Putamen (tissue), 1 donor: Measurements from ENCODE around the gene FBXO8.
"Not testable (repeated sequence)": the region's sequence is repeated elsewhere in the genome, so short reads cannot be mapped to it uniquely, and the experiment has no call there.

Experiments
- DNase-seq: peaks from one replicate; pipeline ENCODE4 v3.0.0-alpha.2; 2016; ENCODE audit warnings: low spot score

FBXO8 gene

GRCh38 chr4:174282836-174283506 lies 496 bp downstream of the FBXO8 start:
- DNase-seq, result peak; percentile 94

DNA sequence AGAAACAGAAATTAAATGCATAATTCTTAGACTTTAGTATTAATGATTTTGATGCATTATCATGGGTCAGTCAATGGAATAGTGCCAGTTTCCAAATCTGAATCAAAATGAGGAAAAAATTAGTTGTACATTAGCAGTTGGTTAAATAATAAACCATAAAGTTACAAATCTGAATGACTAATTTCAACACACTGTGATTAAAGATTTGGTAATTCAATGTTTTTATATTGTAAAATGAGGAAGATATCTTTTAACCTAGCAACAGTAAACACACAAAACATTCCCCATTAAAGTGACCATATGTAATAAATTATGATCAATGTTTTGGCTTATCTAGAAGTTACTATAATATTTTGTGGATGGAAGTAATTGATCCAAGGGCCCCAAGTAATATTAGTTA lies 1.6 kb downstream of the FBXO8 start:
- no peak for DNase-seq

- DNase-seq, result no peak
Measured at GRCh38 chr4:174281182-174281737, 2.2 kb downstream of the FBXO8 start.

- no peak for DNase-seq
Measured at GRCh38 chr4:174279433-174280155, 3.9 kb downstream of the FBXO8 start.

- DNase-seq, result no peak
Measured at GRCh38 chr4:174278467-174278866, 5.0 kb downstream of the FBXO8 start.

DNA sequence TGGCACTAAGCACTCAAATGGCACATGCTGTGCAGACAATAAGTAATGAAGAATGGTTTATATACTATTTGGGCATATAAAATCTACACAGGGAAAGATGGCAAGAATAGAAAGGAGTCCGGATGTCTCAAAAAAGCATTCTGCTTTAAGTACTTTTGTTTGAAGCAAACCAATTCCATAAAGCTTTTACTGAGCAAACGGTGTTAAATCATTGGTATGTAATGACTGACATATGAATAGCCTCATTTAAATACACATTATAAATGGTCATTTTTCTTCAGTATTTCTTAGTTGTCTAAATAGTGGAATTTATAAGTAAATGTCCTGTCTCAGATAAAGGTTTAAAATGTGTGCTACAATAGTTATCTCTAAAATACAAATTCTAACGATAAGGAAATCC lies 6.0 kb downstream of the FBXO8 start:
- no peak for DNase-seq

- DNase-seq, result no peak
Measured at GRCh38 chr4:174275101-174275500, 8.4 kb downstream of the FBXO8 start.

DNA sequence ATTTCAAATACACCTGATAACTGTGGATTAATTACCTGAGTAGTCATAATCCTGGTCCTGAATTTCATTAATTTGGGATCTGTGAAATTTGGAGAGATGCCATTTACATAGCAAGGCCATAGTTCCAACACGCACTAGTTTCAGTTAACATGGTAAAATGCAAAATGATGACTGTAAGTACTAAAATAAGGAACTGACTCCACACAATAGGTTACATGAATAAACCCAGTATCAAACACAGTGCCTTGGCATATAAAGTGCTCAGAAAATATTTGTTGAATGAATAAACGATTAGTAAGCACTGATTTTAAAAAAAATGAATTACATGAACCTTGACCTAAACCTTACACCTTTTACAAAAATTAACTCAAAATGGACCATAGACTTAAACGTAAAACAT lies 9.0 kb downstream of the FBXO8 start:
- no peak for DNase-seq

- DNase-seq, result no peak
Measured at GRCh38 chr4:174273930-174274329, 9.5 kb downstream of the FBXO8 start.

- DNase-seq, result no peak
Measured at GRCh38 chr4:174266416-174266815, 17.1 kb downstream of the FBXO8 start.

DNA sequence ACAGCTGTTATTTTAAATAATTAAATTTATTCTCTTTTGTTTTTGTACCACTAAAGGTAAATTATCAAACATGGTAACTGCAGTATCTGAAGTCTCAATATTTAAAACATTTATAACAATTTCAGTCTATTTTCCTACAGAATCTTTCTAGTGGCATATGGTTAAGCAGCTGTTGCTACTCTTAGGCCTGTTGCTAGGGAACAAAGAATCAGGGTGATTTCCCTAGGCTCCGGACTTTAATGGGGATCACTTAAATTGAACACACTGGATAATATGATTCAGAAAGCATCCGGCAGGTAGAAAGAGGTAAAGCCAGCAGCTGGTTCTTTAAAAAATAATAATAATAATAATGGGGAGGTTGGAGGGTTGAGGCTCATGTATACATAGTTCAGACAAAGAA lies 17.6 kb downstream of the FBXO8 start:
- no peak for DNase-seq

- no peak for DNase-seq
Measured at GRCh38 chr4:174263445-174263736, 20.1 kb downstream of the FBXO8 start.

- no peak for DNase-seq
Measured at GRCh38 chr4:174262624-174263444, 20.6 kb downstream of the FBXO8 start.

DNA sequence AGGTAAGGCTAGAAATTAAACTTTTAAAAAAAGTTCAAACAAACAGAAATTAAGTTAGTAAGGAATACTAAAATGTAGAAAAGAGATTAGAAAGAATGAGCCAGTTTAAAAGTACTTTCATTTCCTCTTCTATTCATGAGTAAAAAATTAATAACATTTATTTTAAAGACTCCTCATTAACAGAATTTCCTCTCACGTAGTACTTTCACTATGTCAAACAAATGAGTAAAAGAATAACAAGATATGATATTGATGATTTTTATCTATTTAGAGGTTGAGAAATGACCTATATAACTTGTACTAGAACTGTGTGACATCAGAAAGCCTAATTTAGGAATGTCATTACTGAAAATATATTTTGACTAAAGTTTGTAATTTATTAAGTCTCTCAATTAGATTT lies 22.0 kb downstream of the FBXO8 start:
- not testable (repeated sequence) for DNase-seq

GRCh38 chr4:174260099-174260498 lies 23.4 kb downstream of the FBXO8 start:
- no peak for DNase-seq

GRCh38 chr4:174259580-174259979 lies 23.9 kb downstream of the FBXO8 start:
- no peak for DNase-seq

DNA sequence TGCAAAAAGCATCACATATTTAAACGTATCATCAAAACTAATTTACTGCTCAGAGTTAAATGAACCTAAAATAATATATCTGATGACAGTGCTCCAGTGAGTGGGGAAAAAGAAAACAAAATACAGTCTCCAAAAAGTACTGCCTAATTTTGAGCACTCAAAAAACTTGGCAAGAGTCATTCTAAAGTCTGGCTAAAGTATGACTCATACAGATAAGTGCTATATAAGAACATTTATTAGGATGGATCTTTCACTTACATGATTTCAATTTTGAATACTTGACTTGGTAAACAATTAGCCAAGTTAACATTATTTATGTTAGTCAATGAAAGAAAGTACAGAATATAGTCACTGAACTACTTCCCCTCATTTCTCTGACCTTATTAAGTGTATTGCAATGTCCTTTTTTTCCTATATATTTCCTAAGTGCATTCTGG lies 27.2 kb downstream of the FBXO8 start:
- DNase-seq, result no peak

GRCh38 chr4:174255786-174256185 lies 27.7 kb downstream of the FBXO8 start:
- no peak for DNase-seq

GRCh38 chr4:174255374-174255773 lies 28.1 kb downstream of the FBXO8 start:
- DNase-seq, result no peak

GRCh38 chr4:174254613-174255012 lies 28.9 kb downstream of the FBXO8 start:
- no peak for DNase-seq

- DNase-seq, result no peak
Measured at GRCh38 chr4:174252412-174252811, 31.1 kb downstream of the FBXO8 start.

GRCh38 chr4:174248407-174248806 lies 35.1 kb downstream of the FBXO8 start:
- DNase-seq, result no peak

DNA sequence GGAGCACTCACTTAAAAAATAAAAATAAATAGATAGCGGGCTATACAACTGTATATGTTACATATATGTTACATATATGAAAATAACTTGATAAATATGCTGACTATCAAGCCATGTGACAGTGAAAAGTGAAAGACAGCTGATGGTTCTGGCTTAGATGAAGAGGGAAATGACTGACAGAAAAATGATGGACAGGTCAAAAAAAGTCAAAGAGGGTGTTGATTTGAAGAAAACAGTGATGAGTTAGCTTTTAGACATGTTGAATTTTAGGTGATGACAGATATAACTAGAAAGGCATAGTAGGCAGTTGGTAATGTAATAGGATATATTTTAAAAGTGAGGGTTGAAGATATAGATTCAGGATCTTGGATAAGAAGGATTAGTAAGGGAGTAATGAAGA lies 37.8 kb downstream of the FBXO8 start:
- no peak for DNase-seq
